Uterus (tissue), 2 donors: ENCODE measurements around the gene FYCO1.

Experiments used
- CTCF ChIP-seq, 4 experiments: fragments of 200-600 bp in 2 of 4; fragments of 450-650 bp in 2 of 4; sonication (generic) in 2 of 4; IDR thresholded peaks; one replicate each; pipeline ENCODE4 v1.5.1; 2016 to 2019; ENCODE audit warnings: antibody characterized with exemption in 4 of 4, mild to moderate bottlenecking in 2 of 4, moderate library complexity in 1 of 4
- POLR2A ChIP-seq, 2 donors: fragments of 450-650 bp; IDR thresholded peaks; one replicate each; pipeline ENCODE4 v1.6.1; 2016; ENCODE audit warnings: antibody characterized with exemption in 2 of 2, mild to moderate bottlenecking in 1 of 2, moderate library complexity in 1 of 2

- TF ChIP-seq CTCF (IDR thresholded peaks at IDR 0.05) (no peak), POLR2A (IDR thresholded peaks at IDR 0.05) (no peak)
These were observed 30.0 kb downstream of the FYCO1 start for GRCh38 chr3:45965653-45966052.
